ENCODE data around the gene NHLH1. TPM values are rescaled to one million over a fixed set of nuclear protein-coding genes. Genes with fewer than 3 reads are reported as not detected.

Gene NHLH1
- total RNA-seq, 1 donor from 2014 or later = not detected

GRCh38 chr1:160367934-160368923 lies 1.4 kb downstream of the NHLH1 start:
- TF ChIP-seq CTCF (IDR thresholded peaks at IDR 0.05) = no peak
- no peaks in the 10 kb centered on the region for H3K27me3 ChIP-seq
- no peaks in the 10 kb centered on the region for H3K36me3 ChIP-seq
- H3K27ac ChIP-seq = no peak overlapping the region
- peak; percentile 5 for DNase-seq
- no peak for ATAC-seq
- H3K9me3 ChIP-seq = no peaks in the 10 kb centered on the region
- no peak overlapping the region for H3K4me3 ChIP-seq
- intact Hi-C loops (cut with DNase I) = no loop called here
- H3K4me1 ChIP-seq = no peaks in the 10 kb centered on the region

DNA sequence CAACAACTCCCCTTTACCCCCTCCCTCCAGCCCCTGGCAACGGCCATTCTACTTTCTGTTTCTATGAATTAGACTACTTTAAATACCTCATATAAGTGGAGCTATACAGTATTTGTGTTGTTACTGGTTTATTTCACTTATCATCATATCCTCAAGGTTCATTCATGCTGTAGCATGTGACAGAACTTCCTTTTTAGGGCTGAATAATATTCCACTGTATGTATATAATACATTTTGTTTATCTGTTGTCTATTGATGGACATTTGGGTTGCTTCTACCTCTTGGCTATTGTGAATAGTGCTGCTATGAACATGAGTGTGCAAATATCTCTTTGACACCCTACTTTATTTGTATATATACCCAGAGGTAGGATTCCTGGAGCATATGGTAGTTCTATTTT lies 2.2 kb downstream of the NHLH1 start:
- no peaks in the 10 kb centered on the region for H3K36me3 ChIP-seq
- H3K9me3 ChIP-seq = no peaks in the 10 kb centered on the region
- intact Hi-C loops (cut with DNase I) = no loop called here
- TF ChIP-seq CTCF (IDR thresholded peaks at IDR 0.05) = no peak
- no peak for DNase-seq
- no peaks in the 10 kb centered on the region for H3K27me3 ChIP-seq
- no peak overlapping the region for H3K27ac ChIP-seq
- no peak for ATAC-seq
- H3K4me3 ChIP-seq = no peak overlapping the region
- no peaks in the 10 kb centered on the region for H3K4me1 ChIP-seq

GRCh38 chr1:160370561-160371345 lies 3.9 kb downstream of the NHLH1 start:
- DNase-seq = no peak
- Histone ChIP-seq H3K4me3 (no peak overlapping the region), H3K4me1 (peaks cover 3% of the 10 kb centered on the region), H3K27ac (no peak overlapping the region), H3K27me3 (no peaks in the 10 kb centered on the region), H3K9me3 (no peaks in the 10 kb centered on the region), H3K36me3 (no peaks in the 10 kb centered on the region)
- no peak for TF ChIP-seq CTCF (IDR thresholded peaks at IDR 0.05)
- no peak for ATAC-seq
- intact Hi-C loops (cut with DNase I) = no loop called here

DNA sequence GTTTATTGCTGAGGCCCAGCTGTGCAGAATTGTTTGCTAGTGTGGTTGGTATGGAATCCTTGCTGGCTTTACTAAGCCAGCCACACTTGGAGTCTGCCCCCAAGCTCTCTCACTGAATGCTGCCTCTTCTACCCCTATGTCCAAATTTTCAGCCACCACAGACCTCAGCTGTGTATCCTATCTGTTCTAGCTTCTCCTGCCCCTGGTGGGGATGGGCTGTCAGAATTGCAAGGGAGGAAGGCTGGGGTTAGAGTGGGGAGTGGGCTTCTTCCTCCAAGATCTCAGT lies 4.4 kb downstream of the NHLH1 start:
- Histone ChIP-seq H3K4me1 (peaks cover 8% of the 10 kb centered on the region), H3K4me3 (no peak overlapping the region), H3K9me3 (no peaks in the 10 kb centered on the region), H3K27ac (no peak overlapping the region), H3K27me3 (no peaks in the 10 kb centered on the region), H3K36me3 (no peaks in the 10 kb centered on the region)
- no peak for TF ChIP-seq CTCF (IDR thresholded peaks at IDR 0.05)
- intact Hi-C loops (cut with DNase I) = no loop called here
- no peak for ATAC-seq
- no peak for DNase-seq

- TF ChIP-seq CTCF (IDR thresholded peaks at IDR 0.05) = no peak
- ATAC-seq = peak; percentile 51
- intact Hi-C loops (cut with DNase I) = no loop called here
Measured at GRCh38 chr1:160371756-160372155, 4.9 kb downstream of the NHLH1 start.

More at GRCh38 chr1:160371756-160372155, 4.9 kb downstream of the NHLH1 start:
- no peak overlapping the region for H3K4me3 ChIP-seq
- no peaks in the 10 kb centered on the region for H3K36me3 ChIP-seq
- peaks cover 11% of the 10 kb centered on the region for H3K4me1 ChIP-seq
- no peaks in the 10 kb centered on the region for H3K27me3 ChIP-seq
- DNase-seq = no peak
- H3K9me3 ChIP-seq = no peaks in the 10 kb centered on the region
- H3K27ac ChIP-seq = no peak overlapping the region
